SK-N-SH treated with all-trans-retinoic acid at 6 μM for 48 hours (cell line): ENCODE measurements around the gene CXCL5.

Experiments
- ARNTL ChIP-seq: fragments of 450-650 bp; formaldehyde crosslinking; IDR thresholded peaks from 2 replicates; pipeline ENCODE4 v1.5.0; 2020; ENCODE audit warnings: low read depth, mild to moderate bottlenecking, moderate library complexity, borderline replicate concordance
- GLIS3 ChIP-seq: fragments of 250-450 bp; sonication (Bioruptor Pico); IDR thresholded peaks from 2 replicates; pipeline ENCODE4 v1.5.0; 2020; ENCODE audit warnings: mild to moderate bottlenecking, moderate library complexity
- PATZ1 ChIP-seq: fragments of 250-450 bp; sonication (Bioruptor Pico); IDR thresholded peaks from 2 replicates; pipeline ENCODE4 v1.8.0; 2020; ENCODE audit warnings: mild to moderate bottlenecking, moderate library complexity, borderline replicate concordance
- SNAI2 ChIP-seq: fragments of 250-450 bp; sonication (Bioruptor Pico); IDR thresholded peaks from 2 replicates; pipeline ENCODE4 v1.5.0; 2020; ENCODE audit warnings: mild to moderate bottlenecking, moderate library complexity
- TOX ChIP-seq: fragments of 250-450 bp; sonication (Bioruptor Pico); IDR thresholded peaks from 2 replicates; pipeline ENCODE4 v1.8.0; 2021; ENCODE audit warnings: mild to moderate bottlenecking, moderate library complexity, borderline replicate concordance
- ZFP30 ChIP-seq: fragments of 450-650 bp; formaldehyde crosslinking; IDR thresholded peaks from 2 replicates; pipeline ENCODE4 v1.5.0; 2022; ENCODE audit warnings: mild to moderate bottlenecking, moderate library complexity
- TF ChIP-seq, protein P1 (sequence below): fragments of 250-450 bp; sonication (Bioruptor Pico); IDR thresholded peaks from 2 replicates; pipeline ENCODE4 v1.5.1; 2020; ENCODE audit warnings: low read depth, mild to moderate bottlenecking, moderate library complexity
- TF ChIP-seq, protein P2 (sequence below): fragments of 250-450 bp; sonication (Bioruptor Pico); IDR thresholded peaks from 2 replicates; pipeline ENCODE4 v1.8.0; 2021; ENCODE audit warnings: low read depth, mild to moderate bottlenecking, moderate library complexity, borderline replicate concordance

DNA sequence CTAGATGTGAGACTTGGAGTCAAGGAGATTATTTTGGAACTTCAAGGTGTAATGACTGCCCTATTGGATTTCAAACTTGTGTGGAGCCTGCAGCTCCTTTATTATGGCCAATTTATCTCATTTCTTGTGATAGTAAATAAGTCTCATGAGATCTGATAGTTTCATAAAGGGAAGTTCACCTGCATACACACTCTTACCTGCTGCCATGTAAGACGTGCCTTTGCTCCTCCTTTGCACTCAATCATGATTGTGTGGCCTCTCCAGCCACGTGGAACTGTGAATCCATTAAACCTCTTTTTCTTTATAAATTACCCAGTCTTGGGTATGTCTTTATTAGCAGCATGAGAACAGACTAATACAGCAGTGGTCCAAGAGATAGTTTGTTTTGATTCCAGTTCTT is 35.8 kb downstream of the CXCL5 start:
- TF ChIP-seq PATZ1 (no peak), GLIS3 (CRISPR knock-in tag) (no peak), ZFP30 (CRISPR knock-in tag) (no peak), ARNTL (CRISPR knock-in tag) (no peak), SNAI2 (no peak), TOX (CRISPR knock-in tag) (no peak)
- TF ChIP-seq, protein P1, sequence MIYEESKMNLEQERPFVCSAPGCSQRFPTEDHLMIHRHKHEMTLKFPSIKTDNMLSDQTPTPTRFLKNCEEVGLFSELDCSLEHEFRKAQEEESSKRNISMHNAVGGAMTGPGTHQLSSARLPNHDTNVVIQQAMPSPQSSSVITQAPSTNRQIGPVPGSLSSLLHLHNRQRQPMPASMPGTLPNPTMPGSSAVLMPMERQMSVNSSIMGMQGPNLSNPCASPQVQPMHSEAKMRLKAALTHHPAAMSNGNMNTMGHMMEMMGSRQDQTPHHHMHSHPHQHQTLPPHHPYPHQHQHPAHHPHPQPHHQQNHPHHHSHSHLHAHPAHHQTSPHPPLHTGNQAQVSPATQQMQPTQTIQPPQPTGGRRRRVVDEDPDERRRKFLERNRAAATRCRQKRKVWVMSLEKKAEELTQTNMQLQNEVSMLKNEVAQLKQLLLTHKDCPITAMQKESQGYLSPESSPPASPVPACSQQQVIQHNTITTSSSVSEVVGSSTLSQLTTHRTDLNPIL (CRISPR knock-in tag) = no peak
- TF ChIP-seq, protein P2, sequence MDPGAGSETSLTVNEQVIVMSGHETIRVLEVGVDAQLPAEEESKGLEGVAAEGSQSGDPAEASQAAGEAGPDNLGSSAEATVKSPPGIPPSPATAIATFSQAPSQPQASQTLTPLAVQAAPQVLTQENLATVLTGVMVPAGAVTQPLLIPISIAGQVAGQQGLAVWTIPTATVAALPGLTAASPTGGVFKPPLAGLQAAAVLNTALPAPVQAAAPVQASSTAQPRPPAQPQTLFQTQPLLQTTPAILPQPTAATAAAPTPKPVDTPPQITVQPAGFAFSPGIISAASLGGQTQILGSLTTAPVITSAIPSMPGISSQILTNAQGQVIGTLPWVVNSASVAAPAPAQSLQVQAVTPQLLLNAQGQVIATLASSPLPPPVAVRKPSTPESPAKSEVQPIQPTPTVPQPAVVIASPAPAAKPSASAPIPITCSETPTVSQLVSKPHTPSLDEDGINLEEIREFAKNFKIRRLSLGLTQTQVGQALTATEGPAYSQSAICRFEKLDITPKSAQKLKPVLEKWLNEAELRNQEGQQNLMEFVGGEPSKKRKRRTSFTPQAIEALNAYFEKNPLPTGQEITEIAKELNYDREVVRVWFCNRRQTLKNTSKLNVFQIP (CRISPR knock-in tag) = no peak
